K562 (cell line): ENCODE measurements around the gene DUSP9. TPM values are rescaled to one million over a fixed set of nuclear protein-coding genes. Genes with fewer than 3 reads are reported as not detected.

ENCODE experiments used
- BHLHE40 ChIP-seq: IDR thresholded peaks from 2 replicates; pipeline ENCODE4 v1.6.1; 2011; ENCODE audit warnings: low read length, improper control_type of control experiment
- CEBPG ChIP-seq, 3 experiments: fragments of 200-800 bp in 1 of 3; sonication (Bioruptor generic) in 1 of 3; sonication (generic) in 1 of 3; formaldehyde crosslinking in 1 of 3; IDR thresholded peaks in 2 of 3; conservative IDR thresholded peaks in 1 of 3; 2 replicates each; pipeline versions ENCODE4 v1.6.1 to v1.8.0; 2016 to 2022; ENCODE audit warnings: missing compliant biosample characterization in 2 of 3, missing genetic modification characterization in 2 of 3, mild to moderate bottlenecking in 1 of 3, missing genetic modification reagents in 1 of 3
- GABPB1 ChIP-seq: sonication (generic); formaldehyde crosslinking; IDR thresholded peaks from 2 replicates; pipeline ENCODE4 v1.8.0; 2022; ENCODE audit warnings: mild to moderate bottlenecking, missing genetic modification reagents
- MYC ChIP-seq, 2 experiments: fragments of 250-450 bp in 1 of 2; sonication (Bioruptor Pico) in 1 of 2; IDR thresholded peaks; 2 replicates each; pipeline versions ENCODE4 v1.5.1 to v1.6.1; 2012 to 2021; ENCODE audit warnings: low read depth in 2 of 2, borderline replicate concordance in 1 of 2, improper control_type of control experiment in 1 of 2, low read length in 1 of 2, mild to moderate bottlenecking in 1 of 2, moderate library complexity in 1 of 2
- RBM25 ChIP-seq: fragments of 200-400 bp; formaldehyde crosslinking; IDR thresholded peaks from 2 replicates; pipeline ENCODE4 v1.6.1; 2018; ENCODE audit warnings: low read length, low read depth, moderate library complexity; ENCODE audit not compliant: severe bottlenecking
- TCFL5 ChIP-seq: fragments of 250-450 bp; sonication (Bioruptor Pico); conservative IDR thresholded peaks from 2 replicates; pipeline ENCODE4 v1.6.1; 2021; ENCODE audit warnings: mild to moderate bottlenecking, moderate library complexity, matching md5 sums
- ZBTB40 ChIP-seq, 2 experiments: fragments of 450-650 bp in 1 of 2; sonication (generic) in 1 of 2; formaldehyde crosslinking in 1 of 2; IDR thresholded peaks; 2 replicates each; pipeline versions ENCODE4 v1.7.1 to v1.9.0; 2016 to 2022; ENCODE audit warnings: inconsistent platforms in 1 of 2, mild to moderate bottlenecking in 1 of 2, missing genetic modification reagents in 1 of 2
- ZNF124 ChIP-seq: sonication (generic); formaldehyde crosslinking; IDR thresholded peaks from 2 replicates; pipeline ENCODE4 v1.8.1; 2022; ENCODE audit warnings: missing genetic modification reagents
- ZNF589 ChIP-seq: fragments of 200-800 bp; sonication (Bioruptor generic); IDR thresholded peaks from 2 replicates; pipeline ENCODE4 v1.6.1; 2016; ENCODE audit warnings: low read depth, missing genetic modification characterization, missing compliant biosample characterization
- polyA plus RNA-seq, 8 experiments: library from polyadenylated mRNA; depleted of rRNA in 4 of 8; stranded (reverse) in 5 of 8; unstranded in 3 of 8; fragments of >200 nt; fragmentation: Nextera tagmentation in 2 of 8; fragmentation: Illumina TruSeq in 1 of 8; extraction: Ambion mirVana in 2 of 8; extraction: Trizol in 1 of 8; gene quantifications; 2 replicates each; pipeline versions ENCODE4 v1.2.1 to v1.2.3, GENCODE V29; 2011 to 2014; ENCODE audit warnings: inconsistent platforms in 1 of 8, missing spikeins in 1 of 8
- total RNA-seq, 7 experiments: library from RNA; depleted of rRNA in 6 of 7; stranded (reverse); fragments of >200 nt in 6 of 7; fragmentation: Illumina TruSeq in 2 of 7; extraction: Trizol in 2 of 7; gene quantifications; 2 replicates each; pipeline versions ENCODE4 v1.2.1 to v1.2.3, GENCODE V29; 2011 to 2021; ENCODE audit warnings: low replicate concordance in 1 of 7
- TF ChIP-seq, protein P1 (sequence below): sonication (generic); formaldehyde crosslinking; IDR thresholded peaks from 2 replicates; pipeline ENCODE4 v1.8.0; 2022; ENCODE audit warnings: mild to moderate bottlenecking, missing genetic modification reagents, borderline replicate concordance
- TF ChIP-seq, protein P2 (sequence below): sonication (generic); formaldehyde crosslinking; IDR thresholded peaks from 2 replicates; pipeline ENCODE4 v1.8.1; 2023; ENCODE audit warnings: mild to moderate bottlenecking, missing genetic modification reagents

DUSP9 gene
- total and polyA plus RNA-seq, 9 of the 15 experiments (the other 6 are each of a cell fraction or from before 2014, with no cell fraction given) = 0.11 to 14.1 (median 5.5) TPM

- TF ChIP-seq ZBTB40 (IDR thresholded peaks at IDR 0.05) = no peak
- peak; percentile 64 for TF ChIP-seq ZBTB40 (CRISPR knock-in tag; IDR thresholded peaks at IDR 0.05)
- no peak for TF ChIP-seq ZNF589 (CRISPR knock-in tag)
- peak; percentile 82 for TF ChIP-seq BHLHE40
- peak; percentile 80 for TF ChIP-seq MYC (IDR thresholded peaks at IDR 0.05; ENCODE audit: low read depth, low read length)
- TF ChIP-seq MYC (CRISPR knock-in tag; IDR thresholded peaks at IDR 0.05; ENCODE audit: borderline replicate concordance, low read depth) = no peak
- peak; percentile 53 for TF ChIP-seq GABPB1
- TF ChIP-seq ZNF124 (CRISPR knock-in tag) = no peak
- TF ChIP-seq, protein P1, sequence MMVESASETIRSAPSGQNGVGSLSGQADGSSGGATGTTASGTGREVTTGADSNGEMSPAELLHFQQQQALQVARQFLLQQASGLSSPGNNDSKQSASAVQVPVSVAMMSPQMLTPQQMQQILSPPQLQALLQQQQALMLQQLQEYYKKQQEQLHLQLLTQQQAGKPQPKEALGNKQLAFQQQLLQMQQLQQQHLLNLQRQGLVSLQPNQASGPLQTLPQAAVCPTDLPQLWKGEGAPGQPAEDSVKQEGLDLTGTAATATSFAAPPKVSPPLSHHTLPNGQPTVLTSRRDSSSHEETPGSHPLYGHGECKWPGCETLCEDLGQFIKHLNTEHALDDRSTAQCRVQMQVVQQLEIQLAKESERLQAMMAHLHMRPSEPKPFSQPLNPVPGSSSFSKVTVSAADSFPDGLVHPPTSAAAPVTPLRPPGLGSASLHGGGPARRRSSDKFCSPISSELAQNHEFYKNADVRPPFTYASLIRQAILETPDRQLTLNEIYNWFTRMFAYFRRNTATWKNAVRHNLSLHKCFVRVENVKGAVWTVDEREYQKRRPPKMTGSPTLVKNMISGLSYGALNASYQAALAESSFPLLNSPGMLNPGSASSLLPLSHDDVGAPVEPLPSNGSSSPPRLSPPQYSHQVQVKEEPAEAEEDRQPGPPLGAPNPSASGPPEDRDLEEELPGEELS (CRISPR knock-in tag) = peak; percentile 95; the same call in 1 of the 2 replicates
- TF ChIP-seq TCFL5 = no peak
- TF ChIP-seq CEBPG (CRISPR knock-in tag; IDR thresholded peaks at IDR 0.05) = 0 out of 2 replicates have a peak, but pooled peaks have one; percentile 25
- TF ChIP-seq CEBPG (tag; conservative IDR thresholded peaks at IDR 0.05 in 1 of 2, IDR thresholded peaks at IDR 0.05 in 1 of 2) = no peak
- TF ChIP-seq, protein P2, sequence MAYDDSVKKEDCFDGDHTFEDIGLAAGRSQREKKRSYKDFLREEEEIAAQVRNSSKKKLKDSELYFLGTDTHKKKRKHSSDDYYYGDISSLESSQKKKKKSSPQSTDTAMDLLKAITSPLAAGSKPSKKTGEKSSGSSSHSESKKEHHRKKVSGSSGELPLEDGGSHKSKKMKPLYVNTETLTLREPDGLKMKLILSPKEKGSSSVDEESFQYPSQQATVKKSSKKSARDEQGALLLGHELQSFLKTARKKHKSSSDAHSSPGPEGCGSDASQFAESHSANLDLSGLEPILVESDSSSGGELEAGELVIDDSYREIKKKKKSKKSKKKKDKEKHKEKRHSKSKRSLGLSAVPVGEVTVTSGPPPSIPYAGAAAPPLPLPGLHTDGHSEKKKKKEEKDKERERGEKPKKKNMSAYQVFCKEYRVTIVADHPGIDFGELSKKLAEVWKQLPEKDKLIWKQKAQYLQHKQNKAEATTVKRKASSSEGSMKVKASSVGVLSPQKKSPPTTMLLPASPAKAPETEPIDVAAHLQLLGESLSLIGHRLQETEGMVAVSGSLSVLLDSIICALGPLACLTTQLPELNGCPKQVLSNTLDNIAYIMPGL (CRISPR knock-in tag) = 0 out of 2 replicates have a peak, but pooled peaks have one; percentile 74
- TF ChIP-seq RBM25 = no peak
Measured at GRCh38 chrX:153609917-153610835, 36.8 kb upstream of the DUSP9 start (continued).
